NB4 (cell line): ENCODE measurements around the gene TMEM140.

Experiments
- CTCF ChIP-seq: IDR thresholded peaks from one replicate; pipeline ENCODE4 v1.5.1; 2012; ENCODE audit warnings: low read depth, low read length
- MAX ChIP-seq: IDR thresholded peaks from 2 replicates; pipeline ENCODE4 v1.6.1; 2011; ENCODE audit warnings: low read depth, low read length
- POLR2A ChIP-seq: IDR thresholded peaks from 2 replicates; pipeline ENCODE4 v1.6.1; 2011; ENCODE audit warnings: mild to moderate bottlenecking; ENCODE audit not compliant: insufficient read length; ENCODE audit errors: extremely low read depth

GRCh38 chr7:135165862-135166261 lies 18.0 kb downstream of the TMEM140 start:
- TF ChIP-seq CTCF (no peak), POLR2A (no peak), MAX (no peak)
